ENCODE measurements around the gene BBS2.
A peak's percentile ranks its signal among the peaks of the same experiment; 100 is the strongest.
"Not testable (repeated sequence)": the region's sequence is repeated elsewhere in the genome, so short reads cannot be mapped to it uniquely, and the experiment has no call there.

Gene BBS2

GRCh38 chr16:56525236-56525635 is 5.4 kb upstream of the BBS2 start:
- DNase-seq = no peak

GRCh38 chr16:56520251-56520577 is 390 bp upstream of the BBS2 start:
- DNase-seq = no peak

DNA sequence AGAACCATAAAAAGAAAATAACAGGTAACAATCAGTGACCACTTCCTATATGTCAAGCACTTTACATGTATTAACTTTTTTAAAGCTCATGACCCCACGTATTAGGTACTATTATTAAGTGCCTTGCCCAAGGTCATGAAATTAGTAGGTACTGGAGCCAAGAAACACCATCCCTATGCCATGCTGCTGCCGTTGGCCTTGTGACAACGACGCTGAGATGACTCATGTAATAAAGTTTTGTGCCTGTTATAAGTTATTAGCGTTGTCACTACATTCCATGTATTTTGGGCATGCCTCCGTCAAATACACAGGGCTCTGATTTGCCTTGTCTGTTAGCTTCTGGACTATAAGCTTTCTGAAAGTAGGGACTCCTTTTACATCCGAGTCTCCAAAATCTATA is 1.4 kb downstream of the BBS2 start:
- DNase-seq = no peak

DNA sequence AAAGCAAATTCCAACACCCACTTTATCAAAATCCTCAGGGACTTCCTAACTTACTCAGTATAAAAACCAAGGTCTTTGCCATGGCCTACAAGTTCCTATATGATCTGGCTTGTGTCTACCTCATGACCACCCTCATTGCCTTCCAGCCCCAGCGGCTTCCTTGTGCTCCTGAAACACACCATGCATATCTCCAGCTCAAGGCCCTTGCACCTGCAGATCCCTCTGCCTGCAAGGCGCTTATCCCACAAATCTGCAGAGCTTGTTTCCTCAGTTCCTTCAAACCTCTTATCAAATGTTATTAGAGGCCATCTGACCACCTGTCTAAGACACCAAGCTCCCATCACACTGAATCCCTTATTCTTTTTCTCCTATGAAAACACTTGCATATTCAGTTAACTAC is 2.6 kb downstream of the BBS2 start:
- DNase-seq = no peak

DNA sequence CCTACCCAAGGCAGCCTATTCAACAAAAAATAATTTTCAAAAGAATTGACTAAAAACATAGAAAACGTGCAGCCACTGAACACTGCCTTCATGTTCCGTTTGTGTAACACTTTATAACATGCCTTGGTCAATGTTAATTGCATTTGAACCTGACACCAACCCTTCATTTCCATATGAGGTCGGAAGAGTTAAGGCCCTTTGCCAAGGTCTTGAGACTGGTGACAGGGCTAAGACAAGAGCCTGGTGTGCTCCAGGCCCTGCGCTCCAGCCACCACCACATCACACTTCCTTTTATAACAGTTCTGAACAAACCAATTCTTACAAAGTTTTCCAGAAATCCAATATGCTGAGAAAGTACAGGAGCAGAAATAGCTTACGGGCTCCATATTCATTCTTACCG is 4.2 kb downstream of the BBS2 start:
- DNase-seq = no peak

- DNase-seq = no peak
These were observed 5.0 kb downstream of the BBS2 start for GRCh38 chr16:56514845-56515244.

GRCh38 chr16:56513972-56514371 is 5.9 kb downstream of the BBS2 start:
- DNase-seq = peak; percentile 6

DNA sequence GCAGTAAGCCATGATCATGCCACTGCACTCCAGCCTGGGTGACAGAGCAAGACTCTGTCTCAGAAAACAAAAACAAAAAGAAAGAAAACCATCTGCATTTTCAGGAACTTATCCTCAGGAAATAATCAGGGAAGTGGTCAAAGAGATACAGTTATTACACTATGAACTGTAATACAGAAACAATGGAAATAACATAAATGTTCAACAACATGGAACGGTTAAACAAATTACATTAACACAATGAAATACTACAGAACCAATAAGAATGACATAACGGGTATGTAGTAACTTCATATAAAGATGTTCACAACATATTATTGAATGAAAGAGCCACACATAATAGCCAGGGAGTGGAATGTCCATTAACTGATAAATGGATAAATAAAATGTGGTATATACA is 6.7 kb downstream of the BBS2 start:
- no peak for DNase-seq

DNA sequence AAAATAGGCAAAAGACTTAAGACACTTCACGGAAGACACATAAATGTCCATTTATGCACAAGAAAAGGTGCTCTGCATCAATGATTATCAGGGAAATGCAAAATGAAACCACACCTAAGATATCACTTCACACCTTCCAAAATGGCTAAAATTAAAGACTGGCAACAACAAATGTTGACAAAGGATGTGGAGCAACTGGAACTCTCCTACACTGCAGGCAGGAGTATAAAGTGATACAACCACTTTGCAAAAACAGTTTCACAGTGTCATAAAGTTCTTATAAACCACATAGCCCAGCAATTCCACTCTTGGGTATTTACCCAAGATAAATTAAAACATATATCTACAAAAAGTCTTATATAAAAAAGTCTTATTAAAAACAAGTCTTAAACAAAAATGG is 7.8 kb downstream of the BBS2 start:
- DNase-seq = no peak

- DNase-seq = no peak
These were observed 9.3 kb downstream of the BBS2 start for GRCh38 chr16:56510544-56510943.

DNA sequence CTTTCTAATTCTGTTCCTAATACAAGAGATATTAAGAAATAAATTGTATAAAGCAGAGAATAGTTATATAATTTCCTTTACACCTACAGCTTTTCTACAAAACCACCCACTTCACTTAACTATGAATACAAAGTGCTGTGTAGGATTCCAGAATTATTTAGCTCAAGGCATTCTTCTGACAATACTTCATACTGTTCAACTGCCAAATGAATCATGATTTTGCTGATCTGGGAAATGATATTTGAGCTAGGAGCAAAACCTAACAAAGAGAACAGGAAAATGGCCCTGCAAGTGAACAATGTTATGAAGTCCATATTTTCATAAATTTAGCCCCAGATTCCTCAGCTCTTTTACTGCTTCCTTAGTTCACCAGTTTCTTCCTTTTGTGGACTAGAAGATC is 12.9 kb downstream of the BBS2 start:
- DNase-seq = no peak

DNA sequence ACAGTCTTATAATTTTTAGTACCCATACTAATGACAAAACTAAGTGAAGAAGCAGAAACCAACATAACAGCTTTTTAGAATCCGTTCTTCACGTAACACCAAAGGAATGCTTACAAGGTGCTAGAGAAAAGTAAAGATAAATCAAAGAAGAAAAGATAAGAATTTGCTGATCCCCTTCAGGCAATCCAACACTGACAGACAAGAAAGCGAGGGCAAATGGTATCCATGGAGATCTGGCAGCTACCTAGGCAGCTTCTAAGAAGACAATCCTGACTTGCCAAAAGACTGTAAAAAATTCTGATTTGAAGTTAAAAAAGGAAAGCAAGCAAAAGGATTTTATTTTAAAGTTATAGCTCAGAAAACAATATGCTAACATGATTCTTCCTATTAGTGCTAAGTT is 14.6 kb downstream of the BBS2 start:
- no peak for DNase-seq

DNA sequence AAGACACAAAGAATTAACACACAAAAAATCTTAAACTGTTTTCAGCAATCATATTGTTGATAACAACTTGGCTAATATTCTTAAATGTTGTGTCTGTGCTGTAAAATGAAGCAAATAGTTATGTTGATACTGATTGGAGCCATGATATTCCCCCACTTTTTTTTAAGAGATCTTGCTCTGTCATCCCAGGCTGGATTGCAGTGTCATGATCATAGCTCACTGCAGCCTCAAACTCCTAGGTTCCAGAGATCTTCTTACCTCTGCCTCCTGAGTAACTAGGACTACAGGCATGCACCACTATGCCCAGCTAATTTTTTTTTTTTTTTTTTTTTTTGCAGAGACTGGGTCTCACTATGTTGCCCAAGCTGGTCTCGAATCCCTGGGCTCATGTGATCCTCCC is 26.0 kb downstream of the BBS2 start:
- DNase-seq = no peak

GRCh38 chr16:56493126-56493525 is 26.7 kb downstream of the BBS2 start:
- DNase-seq = no peak

DNA sequence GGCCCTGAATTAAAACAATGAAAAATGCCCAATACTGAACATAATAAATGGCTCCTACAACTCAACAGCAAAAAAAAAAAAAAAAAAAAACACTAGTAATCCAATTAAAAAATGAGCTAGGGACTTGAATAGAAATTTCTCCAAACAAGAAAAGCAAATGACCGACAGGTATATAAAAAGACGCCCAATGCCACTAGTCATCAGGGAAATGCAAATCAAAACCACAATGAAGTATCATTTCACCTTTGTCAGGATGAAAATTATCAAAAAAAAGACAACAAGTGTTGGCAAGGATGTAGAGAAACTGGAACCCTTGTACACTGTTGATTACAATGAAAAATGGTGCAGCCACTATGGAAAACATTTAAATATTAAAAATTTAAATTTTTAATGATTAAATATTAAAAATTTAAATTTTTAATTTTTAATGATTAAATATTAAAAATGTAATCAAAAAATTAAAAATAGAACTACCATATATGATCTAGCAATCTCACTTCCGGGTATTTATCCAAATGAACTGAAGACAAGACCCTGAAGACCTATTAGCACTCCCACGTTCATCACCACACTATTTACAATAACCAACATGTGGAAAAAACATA is 28.1 kb downstream of the BBS2 start:
- no peak for DNase-seq

GRCh38 chr16:56488868-56489267 is 31.0 kb downstream of the BBS2 start:
- not testable (repeated sequence) for DNase-seq

DNA sequence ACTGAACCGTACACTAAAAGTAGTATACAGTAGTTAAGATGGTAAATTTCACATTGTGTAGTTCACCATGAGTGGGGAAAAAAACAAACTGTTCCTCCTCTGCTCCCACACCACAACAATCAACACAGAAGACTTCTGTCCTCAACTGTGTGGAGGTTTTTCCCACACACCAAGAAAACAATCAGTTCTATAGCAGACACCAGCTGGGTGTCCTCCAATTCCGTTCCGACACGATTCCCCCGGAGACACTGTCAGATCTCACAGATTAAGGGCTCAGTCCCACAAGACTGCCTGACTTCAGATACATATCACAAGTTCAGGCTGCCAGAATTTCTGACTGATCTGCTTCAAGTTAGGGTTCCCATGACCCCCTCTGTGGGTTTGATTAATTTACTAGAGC is 31.8 kb downstream of the BBS2 start:
- DNase-seq = no peak

GRCh38 chr16:56483394-56483793 is 36.4 kb downstream of the BBS2 start:
- no peak for DNase-seq

GRCh38 chr16:56482683-56483236 is 37.1 kb downstream of the BBS2 start:
- no peak for DNase-seq

GRCh38 chr16:56481468-56482122 is 38.2 kb downstream of the BBS2 start:
- DNase-seq = no peak

- DNase-seq = no peak
These were observed 38.9 kb downstream of the BBS2 start for GRCh38 chr16:56480776-56481467.

- DNase-seq = no peak
These were observed 40.4 kb downstream of the BBS2 start for GRCh38 chr16:56479469-56479868.

- DNase-seq = no peak
These were observed 41.4 kb downstream of the BBS2 start for GRCh38 chr16:56478281-56479049.

Data from effector CD8-positive, alpha-beta T cell (primary cell).